ENCODE results near the gene INAVA.

INAVA gene

GRCh38 chr1:200917291-200917817 lies 22.7 kb downstream of the INAVA start:
- Histone ChIP-seq H3F3A (ENCODE audit: low read depth) (no peaks in the 10 kb centered on the region), H3K27me3 (ENCODE audit: insufficient read depth, low read length, poor library complexity, severe bottlenecking) (no peaks in the 10 kb centered on the region), H3K9me3 (ENCODE audit: insufficient read depth, low read depth, low read length) (no peaks in the 10 kb centered on the region), H4K20me1 (ENCODE audit: insufficient read depth, low read length, poor library complexity, severe bottlenecking) (no peaks in the 10 kb centered on the region), H3K9me2 (replicated peaks; ENCODE audit: low read depth, low read length) (no peaks in the 10 kb centered on the region), H3K79me2 (ENCODE audit: insufficient read depth, low read length) (no peaks in the 10 kb centered on the region), H3K4me3 (ENCODE audit: low read length, poor library complexity, severe bottlenecking) (no peak overlapping the region), H3K4me2 (ENCODE audit: low read depth, low read length, poor library complexity, severe bottlenecking) (no peak overlapping the region), H3K4me1 (ENCODE audit: insufficient read depth, low read length, poor library complexity, severe bottlenecking) (peaks cover 11% of the 10 kb centered on the region), H3K36me3 (ENCODE audit: insufficient read depth, low read length) (no peaks in the 10 kb centered on the region), H2AFZ (ENCODE audit: low read length) (no peak overlapping the region), H3K9ac (ENCODE audit: low read depth, low read length, poor library complexity, severe bottlenecking) (no peak overlapping the region)
- TF ChIP-seq EZH2phosphoT487 (IDR thresholded peaks at IDR 0.05; ENCODE audit: borderline replicate concordance) (no peak), CTCF (conservative IDR thresholded peaks at IDR 0.05; ENCODE audit: low read length) (no peak)

- Histone ChIP-seq H3K36me3 (ENCODE audit: insufficient read depth, low read length) (no peaks in the 10 kb centered on the region), H3F3A (ENCODE audit: low read depth) (no peaks in the 10 kb centered on the region), H3K4me1 (ENCODE audit: insufficient read depth, low read length, poor library complexity, severe bottlenecking) (peaks cover 16% of the 10 kb centered on the region), H3K4me3 (ENCODE audit: low read length, poor library complexity, severe bottlenecking) (no peak overlapping the region), H3K79me2 (ENCODE audit: insufficient read depth, low read length) (no peaks in the 10 kb centered on the region), H4K20me1 (ENCODE audit: insufficient read depth, low read length, poor library complexity, severe bottlenecking) (no peaks in the 10 kb centered on the region), H3K9me2 (replicated peaks; ENCODE audit: low read depth, low read length) (no peaks in the 10 kb centered on the region), H3K4me2 (ENCODE audit: low read depth, low read length, poor library complexity, severe bottlenecking) (no peak overlapping the region), H3K9ac (ENCODE audit: low read depth, low read length, poor library complexity, severe bottlenecking) (no peak overlapping the region), H3K9me3 (ENCODE audit: insufficient read depth, low read depth, low read length) (no peaks in the 10 kb centered on the region), H3K27me3 (ENCODE audit: insufficient read depth, low read length, poor library complexity, severe bottlenecking) (no peaks in the 10 kb centered on the region), H2AFZ (ENCODE audit: low read length) (no peak overlapping the region)
- TF ChIP-seq EZH2phosphoT487 (IDR thresholded peaks at IDR 0.05; ENCODE audit: borderline replicate concordance) (no peak), CTCF (conservative IDR thresholded peaks at IDR 0.05; ENCODE audit: low read length) (no peak)
Observed at GRCh38 chr1:200918006-200918405, 23.3 kb downstream of the INAVA start.

- Histone ChIP-seq H3K9me3 (ENCODE audit: insufficient read depth, low read depth, low read length) (no peaks in the 10 kb centered on the region), H3K9ac (ENCODE audit: low read depth, low read length, poor library complexity, severe bottlenecking) (no peak overlapping the region), H3K4me3 (ENCODE audit: low read length, poor library complexity, severe bottlenecking) (no peak overlapping the region), H3K79me2 (ENCODE audit: insufficient read depth, low read length) (no peaks in the 10 kb centered on the region), H3K4me2 (ENCODE audit: low read depth, low read length, poor library complexity, severe bottlenecking) (no peak overlapping the region), H3K4me1 (ENCODE audit: insufficient read depth, low read length, poor library complexity, severe bottlenecking) (peaks cover 16% of the 10 kb centered on the region), H3K9me2 (replicated peaks; ENCODE audit: low read depth, low read length) (no peaks in the 10 kb centered on the region), H3K27me3 (ENCODE audit: insufficient read depth, low read length, poor library complexity, severe bottlenecking) (no peaks in the 10 kb centered on the region), H3F3A (ENCODE audit: low read depth) (no peaks in the 10 kb centered on the region), H3K36me3 (ENCODE audit: insufficient read depth, low read length) (no peaks in the 10 kb centered on the region), H4K20me1 (ENCODE audit: insufficient read depth, low read length, poor library complexity, severe bottlenecking) (no peaks in the 10 kb centered on the region), H2AFZ (ENCODE audit: low read length) (no peak overlapping the region)
- TF ChIP-seq CTCF (conservative IDR thresholded peaks at IDR 0.05; ENCODE audit: low read length) (no peak), EZH2phosphoT487 (IDR thresholded peaks at IDR 0.05; ENCODE audit: borderline replicate concordance) (no peak)
Observed at GRCh38 chr1:200919386-200919785, 24.7 kb downstream of the INAVA start.
